ENCODE results near the gene MICAL2. TPM values are rescaled to one million over a fixed set of nuclear protein-coding genes. Genes with fewer than 3 reads are reported as not detected.

MICAL2 gene
- total and polyA plus RNA-seq, 10 of the 15 experiments (the other 5 are each of a cell fraction or from before 2014, with no cell fraction given), result 0.90 to 5.6 (median 2.4) TPM

DNA sequence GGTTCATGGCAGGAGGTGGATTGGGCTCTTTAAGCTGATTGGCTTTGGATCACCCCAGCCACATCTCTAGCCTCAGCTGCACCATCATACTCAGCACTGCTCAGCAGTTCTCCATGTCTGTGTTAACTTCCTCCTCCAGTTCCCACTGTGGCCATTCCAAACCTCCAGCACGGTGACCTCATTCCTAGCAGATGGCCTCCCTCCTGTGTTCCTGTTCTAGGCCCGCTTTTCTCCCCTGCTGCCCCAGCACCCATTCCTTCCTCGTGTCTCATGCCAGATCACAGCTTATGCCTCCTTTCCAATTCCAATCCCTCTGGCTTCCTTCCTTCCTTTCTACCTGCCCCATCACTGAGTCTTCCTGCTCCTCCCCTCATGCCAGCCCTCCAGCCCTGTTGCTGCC lies 96.1 kb downstream of the MICAL2 start:
- ChIA-PET SMC1A (ENCODE audit: uncharacterized antibody, unreplicated experiment) (no interaction called here), CTCF (no interaction called here), POLR2A (no interaction called here), RAD21 (ENCODE audit: unreplicated experiment) (interaction anchor here (1.1 kb wide), 1 partner anchor 30 kb away, joined by 3 read pairs; no protein-coding TSS in a partner anchor)
- no peak for TF ChIP-seq MXI1 (IDR thresholded peaks at IDR 0.05; ENCODE audit: low read depth, low read length)
- TF ChIP-seq BCL11A (IDR thresholded peaks at IDR 0.05; ENCODE audit: low read depth, low read length), result no peak
- no peak for TF ChIP-seq RELA (IDR thresholded peaks at IDR 0.05; ENCODE audit: borderline replicate concordance, partially characterized antibody)
- TF ChIP-seq JUNB (IDR thresholded peaks at IDR 0.05), result no peak
- no peak for TF ChIP-seq POLR2AphosphoS5 (IDR thresholded peaks at IDR 0.05; ENCODE audit: low read length)
- no peak for TF ChIP-seq HDGF (IDR thresholded peaks at IDR 0.05)
- no peak for TF ChIP-seq CHD4 (IDR thresholded peaks at IDR 0.05)
- TF ChIP-seq GABPA (IDR thresholded peaks at IDR 0.05; ENCODE audit: low read depth), result no peak
- no peak for TF ChIP-seq EGR1 (IDR thresholded peaks at IDR 0.05; ENCODE audit: borderline replicate concordance in 1 of 2, low read depth in 2 of 2, low read length in 2 of 2)
- TF ChIP-seq CEBPB (IDR thresholded peaks at IDR 0.05; ENCODE audit: borderline replicate concordance in 1 of 2, low read depth in 2 of 2, low read length in 2 of 2), result no peak
- TF ChIP-seq TARDBP (IDR thresholded peaks at IDR 0.05; ENCODE audit: borderline replicate concordance), result no peak
- no peak for TF ChIP-seq RFX5 (IDR thresholded peaks at IDR 0.05; ENCODE audit: low read depth, low read length)
- no peak for TF ChIP-seq RAD21 (IDR thresholded peaks at IDR 0.05; ENCODE audit: insufficient read depth, low read depth, low read length)
- H4K20me1 ChIP-seq (ENCODE audit: control insufficient read depth, insufficient read depth), result no peaks in the 10 kb centered on the region
- in situ Hi-C loops (cut with MboI), result no loop called here
- H3K9me3 ChIP-seq (replicated peaks; ENCODE audit: control insufficient read depth, insufficient read depth, low read length), result no peaks in the 10 kb centered on the region
- no peaks in the 10 kb centered on the region for H3K36me3 ChIP-seq (ENCODE audit: control insufficient read depth in 2 of 2, insufficient read depth in 2 of 2, low read length in 1 of 2)
- H3K27me3 ChIP-seq (replicated peaks in 1 of 2; ENCODE audit: control insufficient read depth in 2 of 2, insufficient read depth in 2 of 2, low read length in 1 of 2), result no peaks in the 10 kb centered on the region
- FAIRE-seq (no peak), DNase-seq (ENCODE audit: low read depth, low spot score) (no peak), ATAC-seq (no peak)
- no peak overlapping the region for H2AFZ ChIP-seq (ENCODE audit: control insufficient read depth, low read depth, low read length)
- no peak overlapping the region for H3K4me3 ChIP-seq
- no peak overlapping the region for H3K27ac ChIP-seq (ENCODE audit: control insufficient read depth, insufficient read depth)
- BruUV-seq (replicated peaks), result no TSS peak
- 38% methylated on average over 3 of the region's 3 CpGs for WGBS (ENCODE audit: insufficient coverage, insufficient replicate concordance, low lambda C conversion rate, missing lambda C conversion rate)
- H3K79me2 ChIP-seq (ENCODE audit: control insufficient read depth, insufficient read depth, low read length), result no peaks in the 10 kb centered on the region
- intact Hi-C loops (cut with micrococcal nuclease; ENCODE audit: unreplicated experiment), result no loop called here
- no peaks in the 10 kb centered on the region for H3K4me1 ChIP-seq (ENCODE audit: control insufficient read depth, insufficient read depth, low read length)
- no peak overlapping the region for H3K4me2 ChIP-seq (ENCODE audit: control insufficient read depth, insufficient read depth)
- H3K9ac ChIP-seq (ENCODE audit: control insufficient read depth, insufficient read depth, low read length), result no peak overlapping the region
